MCF 10A (cell line): ENCODE data around the gene ZNF362. TPM values are rescaled to one million over a fixed set of nuclear protein-coding genes. Genes with fewer than 3 reads are reported as not detected.

Experiments used
- BruUV-seq: library from RNA; stranded (reverse); fragments of 400-500 nt; replicated peaks from 2 replicates; lab custom pipeline; 2021; lab: Mats Ljungman, UMichigan
- CTCF ChIA-PET: fragments of 300-600 bp; sonication (Branson Sonifier 250); formaldehyde crosslinking; extraction: SDS; loops from one replicate; lab custom pipeline; 2021; ENCODE audit warnings: antibody characterized with exemption, inconsistent platforms; lab: Yijun Ruan, JAX
- POLR2A ChIA-PET: fragments of 300-600, 350-650 bp; sonication (Branson Sonifier 250); formaldehyde crosslinking; extraction: SDS; loops from one replicate; lab custom pipeline; 2020; ENCODE audit warnings: antibody characterized with exemption, inconsistent platforms; lab: Yijun Ruan, JAX
- DNase-seq: peaks from one replicate; pipeline ENCODE4 v3.0.0-alpha.2; 2018; ENCODE audit not compliant: unreplicated experiment
- H3K27ac Mint-ChIP-seq: one replicate; pipeline ENCODE4 v1.8.0; 2022; ENCODE audit warnings: mild to moderate bottlenecking, low read depth, mixed read lengths; ENCODE audit not compliant: unreplicated experiment
- H3K27me3 Mint-ChIP-seq: one replicate; pipeline ENCODE4 v1.8.0; 2022; ENCODE audit warnings: mixed read lengths; ENCODE audit not compliant: insufficient read depth, unreplicated experiment
- H3K36me3 Mint-ChIP-seq: one replicate; pipeline ENCODE4 v1.8.0; 2022; ENCODE audit warnings: mild to moderate bottlenecking, moderate library complexity, mixed read lengths; ENCODE audit not compliant: insufficient read depth, unreplicated experiment
- H3K4me1 Mint-ChIP-seq: one replicate; pipeline ENCODE4 v1.8.0; 2022; ENCODE audit warnings: mixed read lengths; ENCODE audit not compliant: insufficient read depth, unreplicated experiment
- H3K4me3 Mint-ChIP-seq: one replicate; pipeline ENCODE4 v1.8.0; 2022; ENCODE audit warnings: mild to moderate bottlenecking, moderate library complexity, mixed read lengths; ENCODE audit not compliant: unreplicated experiment
- H3K9me3 Mint-ChIP-seq: one replicate; pipeline ENCODE4 v1.8.0; 2022; ENCODE audit warnings: mixed read lengths; ENCODE audit not compliant: unreplicated experiment
- CTCF ChIP-seq: fragments of 200-600 bp; IDR thresholded peaks from one replicate; pipeline ENCODE4 v1.8.0; 2022; ENCODE audit warnings: antibody characterized with exemption, mild to moderate bottlenecking; ENCODE audit not compliant: unreplicated experiment
- intact Hi-C: fragments of 100-400 bp; cut with micrococcal nuclease; formaldehyde crosslinking; loops from 2 replicates; pipeline ENCODE4 v1.14.1; 2022
- total RNA-seq: library from RNA; stranded (reverse); gene quantifications from 2 replicates; pipeline ENCODE4 v1.2.3, GENCODE V29; 2022

ZNF362 gene
- total RNA-seq, 1 experiment from 2014 or later: 15.8 TPM

GRCh38 chr1:33225586-33225985 is 30.7 kb upstream of the ZNF362 start:
- Mint-ChIP-seq H3K9me3 (peaks cover 12% of the 10 kb centered on the region), H3K27me3 (no peaks in the 10 kb centered on the region), H3K4me1 (peaks cover 28% of the 10 kb centered on the region), H3K36me3 (no peaks in the 10 kb centered on the region), H3K27ac (no peak overlapping the region), H3K4me3 (no peak overlapping the region)
- ChIA-PET CTCF (no interaction called here), POLR2A (interaction anchor here (0.8 to 2.0 kb wide), 3 partner anchors 9 to 113 kb away, joined by 3 to 8 read pairs (median 4); no protein-coding TSS in a partner anchor)
- no peak for TF ChIP-seq CTCF
- no TSS peak for BruUV-seq
- intact Hi-C loops: no loop called here
- no peak for DNase-seq

DNA sequence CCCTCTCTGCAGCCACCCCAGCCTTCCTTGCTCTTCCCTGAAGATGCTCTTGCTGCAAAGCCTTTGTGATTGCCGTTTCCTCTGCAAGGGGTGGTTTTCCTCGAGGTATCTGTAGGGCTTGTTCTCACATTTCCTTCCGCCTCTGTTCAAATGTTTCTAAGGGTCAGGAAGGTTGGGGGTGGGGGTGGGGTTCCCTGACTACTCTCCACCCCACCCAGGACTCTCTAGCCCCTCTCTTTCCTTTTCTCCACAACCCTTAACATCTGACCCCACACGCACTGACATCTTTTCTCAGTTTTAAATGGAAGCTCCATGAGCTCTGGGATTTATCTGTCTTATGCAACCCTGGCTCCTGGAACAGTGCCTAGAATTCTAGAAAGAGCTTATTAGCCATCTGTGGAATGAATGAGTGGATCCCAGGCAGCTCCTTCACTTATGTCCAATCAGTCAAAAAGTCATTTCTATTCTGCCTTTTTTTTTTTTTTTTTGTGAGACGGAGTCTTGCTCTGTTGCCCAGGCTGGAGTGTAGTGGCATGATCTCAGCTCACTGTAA is 27.3 kb upstream of the ZNF362 start:
- intact Hi-C loops: no loop called here
- H3K4me1 Mint-ChIP-seq: peaks cover 8% of the 10 kb centered on the region
- no peaks in the 10 kb centered on the region for H3K36me3 Mint-ChIP-seq
- TF ChIP-seq CTCF: no peak
- H3K27ac Mint-ChIP-seq: no peak overlapping the region
- POLR2A ChIA-PET: interaction anchor here (0.7 to 1.8 kb wide), 4 partner anchors 8 to 45 kb away, joined by 3 to 12 read pairs (median 6); no protein-coding TSS in a partner anchor
- no TSS peak for BruUV-seq
- peak; percentile 91 for DNase-seq
- H3K9me3 Mint-ChIP-seq: peaks cover 12% of the 10 kb centered on the region
- no peaks in the 10 kb centered on the region for H3K27me3 Mint-ChIP-seq
- CTCF ChIA-PET: interaction anchor here (0.7 to 3.3 kb wide), 3 partner anchors 9 to 67 kb away, joined by 3 to 12 read pairs (median 9); no protein-coding TSS in a partner anchor
- no peak overlapping the region for H3K4me3 Mint-ChIP-seq

GRCh38 chr1:33231166-33231565 is 25.1 kb upstream of the ZNF362 start:
- ChIA-PET CTCF (interaction anchor here (0.6 to 3.3 kb wide), 3 partner anchors 65 to 87 kb away, joined by 3 to 12 read pairs (median 3); no protein-coding TSS in a partner anchor), POLR2A (no interaction called here)
- intact Hi-C loops: no loop called here
- no peak for DNase-seq
- H3K4me3 Mint-ChIP-seq: no peak overlapping the region
- peaks cover 8% of the 10 kb centered on the region for H3K4me1 Mint-ChIP-seq
- H3K27ac Mint-ChIP-seq: no peak overlapping the region
- H3K36me3 Mint-ChIP-seq: no peaks in the 10 kb centered on the region
- TF ChIP-seq CTCF: no peak
- H3K9me3 Mint-ChIP-seq: no peaks in the 10 kb centered on the region
- H3K27me3 Mint-ChIP-seq: no peaks in the 10 kb centered on the region
- BruUV-seq: no TSS peak

DNA sequence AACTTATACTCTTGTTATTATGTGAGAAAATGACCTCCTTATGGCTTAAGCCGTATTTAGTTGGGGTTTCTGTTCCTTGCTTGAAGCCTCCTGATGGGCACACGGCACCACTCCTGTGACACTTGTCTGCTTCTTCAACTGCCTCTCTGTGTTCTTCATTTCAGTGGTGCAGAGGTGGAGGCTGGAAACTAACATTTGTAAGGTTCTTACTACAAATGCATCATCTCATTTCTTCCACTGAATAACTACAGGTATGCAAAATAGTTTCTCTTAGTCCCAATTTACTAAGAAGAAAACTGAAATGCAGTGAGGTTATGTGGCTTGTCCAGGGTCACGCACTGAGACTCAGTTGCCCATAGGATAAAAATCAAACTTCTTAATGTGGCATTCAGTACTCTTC is 23.6 kb upstream of the ZNF362 start:
- Mint-ChIP-seq H3K36me3 (no peaks in the 10 kb centered on the region), H3K4me1 (peaks cover 8% of the 10 kb centered on the region), H3K9me3 (no peaks in the 10 kb centered on the region), H3K4me3 (no peak overlapping the region), H3K27ac (no peak overlapping the region), H3K27me3 (no peaks in the 10 kb centered on the region)
- intact Hi-C loops: no loop called here
- POLR2A ChIA-PET: interaction anchor here (0.7 kb wide), 1 partner anchor 13 kb away, joined by 3 read pairs; no protein-coding TSS in a partner anchor
- no peak for DNase-seq
- no peak for TF ChIP-seq CTCF
- BruUV-seq: no TSS peak
- CTCF ChIA-PET: interaction anchor here (0.9 kb wide), 1 partner anchor 223 kb away, joined by 3 read pairs; no protein-coding TSS in a partner anchor
